HG02798 (cell line): ENCODE results near the gene TALDO1.

Experiments used
- ATAC-seq: cut with Tn5 transposase; IDR thresholded peaks from one replicate; pipeline ENCODE4 v1.9.1; 2021; ENCODE audit warnings: mild to moderate bottlenecking; ENCODE audit not compliant: unreplicated experiment, poor library complexity

Gene TALDO1

GRCh38 chr11:810040-810567 lies 62.8 kb downstream of the TALDO1 start:
- no peak for ATAC-seq

- no peak for ATAC-seq
Measured at GRCh38 chr11:811446-812245, 64.4 kb downstream of the TALDO1 start.

DNA sequence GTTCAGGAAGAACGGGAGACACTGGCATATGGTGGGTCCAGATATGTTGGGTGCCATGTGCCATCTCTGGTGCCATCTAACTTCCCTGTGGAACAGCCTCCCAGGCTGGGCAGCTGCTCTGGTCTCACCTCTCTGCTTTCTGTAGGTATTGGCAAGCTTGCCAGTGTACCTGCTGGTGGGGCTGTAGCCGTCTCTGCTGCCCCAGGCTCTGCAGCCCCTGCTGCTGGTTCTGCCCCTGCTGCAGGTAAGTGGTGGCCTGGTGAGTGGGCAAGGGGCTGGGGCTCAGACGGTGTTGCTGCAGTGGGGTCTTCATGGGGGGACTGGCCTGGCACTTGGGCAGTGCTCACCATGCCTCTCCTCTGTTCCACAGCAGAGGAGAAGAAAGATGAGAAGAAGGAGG lies 65.1 kb downstream of the TALDO1 start:
- ATAC-seq = no peak

DNA sequence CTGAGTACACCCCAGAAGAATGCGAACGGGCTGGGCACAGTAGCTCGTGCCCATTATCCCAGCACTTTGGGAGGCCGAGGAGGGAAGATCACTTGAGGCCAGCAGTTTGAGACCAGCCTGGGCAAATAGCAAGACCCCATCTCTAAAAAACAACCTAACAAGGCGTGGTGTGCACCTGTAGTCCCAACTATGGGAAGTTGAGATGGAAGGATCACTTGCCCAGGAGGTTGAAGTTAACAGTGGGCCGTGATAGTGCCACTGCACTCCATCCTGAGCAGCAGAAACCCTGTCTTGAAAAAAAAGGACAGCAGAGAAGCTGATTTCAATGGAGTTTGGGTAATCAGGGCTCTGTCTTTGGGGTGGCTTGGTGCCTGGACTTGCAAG lies 65.8 kb downstream of the TALDO1 start:
- no peak for ATAC-seq

DNA sequence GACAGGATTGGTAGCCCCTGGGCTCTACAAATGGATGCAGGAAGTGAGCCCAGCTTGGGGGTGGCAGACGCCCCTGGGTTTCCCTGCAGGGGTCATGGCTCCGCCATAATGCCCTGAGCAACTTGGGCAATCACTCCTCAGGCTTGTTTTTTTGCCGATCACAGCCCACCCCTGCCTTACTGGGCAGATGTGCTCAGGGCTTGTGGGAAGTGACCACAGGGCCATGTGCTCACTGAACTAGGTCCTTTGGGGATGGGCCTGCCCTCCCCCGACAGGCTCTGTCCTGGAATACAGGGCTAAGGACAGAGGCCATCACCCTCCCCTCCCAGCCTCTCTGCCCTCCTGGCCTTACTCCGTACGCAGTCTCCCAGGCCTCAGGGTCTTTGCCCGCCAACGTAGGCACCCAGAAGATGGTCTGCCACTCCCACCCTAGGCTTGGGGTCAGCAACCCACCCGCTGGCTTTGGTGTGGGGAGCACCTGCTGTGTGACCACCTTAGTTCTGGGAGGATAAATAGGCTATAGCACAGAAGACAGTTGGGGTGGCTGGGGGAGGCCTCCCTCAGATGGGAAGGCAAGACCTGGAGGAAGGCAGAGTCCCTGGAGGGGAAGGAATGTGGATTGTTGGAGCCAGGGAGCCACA lies 66.3 kb downstream of the TALDO1 start:
- no peak for ATAC-seq
